ENCODE measurements around the gene ACSS2. TPM values are rescaled to one million over a fixed set of nuclear protein-coding genes. Genes with fewer than 3 reads are reported as not detected.

Gene ACSS2
- total RNA-seq, 2 donors from 2014 or later, result 17.0 to 34.2 TPM

DNA sequence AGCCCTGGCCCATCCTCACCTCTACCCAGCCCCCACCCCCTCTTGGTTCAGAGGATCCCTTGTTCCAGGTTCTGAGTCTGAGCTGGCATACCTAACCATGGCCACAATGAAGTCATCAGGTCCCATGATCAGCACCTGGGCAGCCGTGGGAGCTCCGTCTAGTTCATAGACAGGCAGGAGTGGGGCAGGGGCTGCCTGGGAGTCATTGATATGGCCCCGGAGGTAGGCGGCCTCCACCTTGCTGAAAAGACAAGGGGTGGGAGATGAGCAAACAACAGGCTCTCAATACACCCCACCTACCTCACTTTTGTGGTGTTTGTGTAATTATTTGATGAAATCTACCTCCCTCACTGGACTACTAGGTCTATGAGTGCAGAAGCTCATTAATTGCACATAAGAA lies 24.1 kb upstream of the ACSS2 start:
- Mint-ChIP-seq H3K27me3 (ENCODE audit: insufficient read depth) (no peaks in the 10 kb centered on the region), H3K27ac (no peak overlapping the region), H3K4me3 (no peak overlapping the region), H3K4me1 (no peaks in the 10 kb centered on the region), H3K36me3 (ENCODE audit: low read depth) (peaks cover 43% of the 10 kb centered on the region), H3K9me3 (no peaks in the 10 kb centered on the region)
- no peak for DNase-seq
- Histone ChIP-seq H3K4me1 (ENCODE audit: control insufficient read depth, insufficient read depth, low read length) (no peaks in the 10 kb centered on the region), H3K27ac (ENCODE audit: low read depth, low read length) (no peak overlapping the region), H3K4me3 (ENCODE audit: low read length) (no peak overlapping the region), H3K9ac (ENCODE audit: extremely low read depth, low read length, poor library complexity, severe bottlenecking) (no peak overlapping the region), H3K36me3 (ENCODE audit: control insufficient read depth, insufficient read depth, low read length) (peaks cover 41% of the 10 kb centered on the region), H3K27me3 (ENCODE audit: control insufficient read depth, insufficient read depth, low read length, poor library complexity, severe bottlenecking) (no peaks in the 10 kb centered on the region), H3K9me3 (ENCODE audit: control insufficient read depth, low read length) (no peaks in the 10 kb centered on the region)
- TF ChIP-seq, protein P1, sequence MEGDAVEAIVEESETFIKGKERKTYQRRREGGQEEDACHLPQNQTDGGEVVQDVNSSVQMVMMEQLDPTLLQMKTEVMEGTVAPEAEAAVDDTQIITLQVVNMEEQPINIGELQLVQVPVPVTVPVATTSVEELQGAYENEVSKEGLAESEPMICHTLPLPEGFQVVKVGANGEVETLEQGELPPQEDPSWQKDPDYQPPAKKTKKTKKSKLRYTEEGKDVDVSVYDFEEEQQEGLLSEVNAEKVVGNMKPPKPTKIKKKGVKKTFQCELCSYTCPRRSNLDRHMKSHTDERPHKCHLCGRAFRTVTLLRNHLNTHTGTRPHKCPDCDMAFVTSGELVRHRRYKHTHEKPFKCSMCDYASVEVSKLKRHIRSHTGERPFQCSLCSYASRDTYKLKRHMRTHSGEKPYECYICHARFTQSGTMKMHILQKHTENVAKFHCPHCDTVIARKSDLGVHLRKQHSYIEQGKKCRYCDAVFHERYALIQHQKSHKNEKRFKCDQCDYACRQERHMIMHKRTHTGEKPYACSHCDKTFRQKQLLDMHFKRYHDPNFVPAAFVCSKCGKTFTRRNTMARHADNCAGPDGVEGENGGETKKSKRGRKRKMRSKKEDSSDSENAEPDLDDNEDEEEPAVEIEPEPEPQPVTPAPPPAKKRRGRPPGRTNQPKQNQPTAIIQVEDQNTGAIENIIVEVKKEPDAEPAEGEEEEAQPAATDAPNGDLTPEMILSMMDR (conservative IDR thresholded peaks at IDR 0.05), result no peak
- WGBS, 2 experiments (ENCODE audit: insufficient coverage in 1 of 2, insufficient read length in 1 of 2), result 92% methylated on average over 2 of the region's 4 CpGs; no CpG with 5 or more reads in 1 of the 2 experiments

DNA sequence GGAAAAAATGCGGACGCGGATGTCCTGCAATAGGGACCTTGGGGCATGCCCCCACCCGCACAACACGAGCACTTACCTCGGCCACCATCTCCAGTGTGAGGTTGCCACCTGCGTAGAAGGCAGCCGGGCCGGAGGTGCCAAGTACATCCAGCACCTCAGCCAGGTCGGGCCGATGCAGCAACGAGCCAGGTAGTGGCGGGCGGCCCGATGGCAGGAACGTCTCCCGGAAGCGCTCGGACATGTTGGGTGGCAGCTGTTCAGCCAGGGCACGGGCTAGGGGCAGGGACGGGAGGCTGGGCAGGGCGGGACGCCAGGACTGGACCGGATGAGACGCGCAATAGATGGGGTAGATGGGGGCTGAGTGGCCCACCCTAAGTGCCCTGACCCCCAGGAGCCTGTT lies 17.0 kb upstream of the ACSS2 start:
- Histone ChIP-seq H3K36me3 (ENCODE audit: control insufficient read depth, insufficient read depth, low read length) (peaks cover 27% of the 10 kb centered on the region), H3K27me3 (ENCODE audit: control insufficient read depth, insufficient read depth, low read length, poor library complexity, severe bottlenecking) (no peaks in the 10 kb centered on the region), H3K9me3 (ENCODE audit: control insufficient read depth, low read length) (no peaks in the 10 kb centered on the region), H3K9ac (ENCODE audit: extremely low read depth, low read length, poor library complexity, severe bottlenecking) (no peak overlapping the region), H3K4me3 (ENCODE audit: low read length) (no peak overlapping the region), H3K27ac (ENCODE audit: low read depth, low read length) (no peak overlapping the region), H3K4me1 (ENCODE audit: control insufficient read depth, insufficient read depth, low read length) (no peaks in the 10 kb centered on the region)
- H3K36me3 Mint-ChIP-seq (ENCODE audit: low read depth), result peaks cover 70% of the 10 kb centered on the region
- no peak overlapping the region for H3K27ac Mint-ChIP-seq
- H3K9me3 Mint-ChIP-seq, result no peaks in the 10 kb centered on the region
- no peak overlapping the region for H3K4me3 Mint-ChIP-seq
- H3K4me1 Mint-ChIP-seq, result no peaks in the 10 kb centered on the region
- 95 to 100% methylated on average over 11 to 26 of the region's 26 CpGs for WGBS, 2 experiments (ENCODE audit: insufficient coverage in 1 of 2, insufficient read length in 1 of 2)
- H3K27me3 Mint-ChIP-seq (ENCODE audit: insufficient read depth), result no peaks in the 10 kb centered on the region
- TF ChIP-seq, protein P1 (conservative IDR thresholded peaks at IDR 0.05), result no peak
- no peak for DNase-seq

DNA sequence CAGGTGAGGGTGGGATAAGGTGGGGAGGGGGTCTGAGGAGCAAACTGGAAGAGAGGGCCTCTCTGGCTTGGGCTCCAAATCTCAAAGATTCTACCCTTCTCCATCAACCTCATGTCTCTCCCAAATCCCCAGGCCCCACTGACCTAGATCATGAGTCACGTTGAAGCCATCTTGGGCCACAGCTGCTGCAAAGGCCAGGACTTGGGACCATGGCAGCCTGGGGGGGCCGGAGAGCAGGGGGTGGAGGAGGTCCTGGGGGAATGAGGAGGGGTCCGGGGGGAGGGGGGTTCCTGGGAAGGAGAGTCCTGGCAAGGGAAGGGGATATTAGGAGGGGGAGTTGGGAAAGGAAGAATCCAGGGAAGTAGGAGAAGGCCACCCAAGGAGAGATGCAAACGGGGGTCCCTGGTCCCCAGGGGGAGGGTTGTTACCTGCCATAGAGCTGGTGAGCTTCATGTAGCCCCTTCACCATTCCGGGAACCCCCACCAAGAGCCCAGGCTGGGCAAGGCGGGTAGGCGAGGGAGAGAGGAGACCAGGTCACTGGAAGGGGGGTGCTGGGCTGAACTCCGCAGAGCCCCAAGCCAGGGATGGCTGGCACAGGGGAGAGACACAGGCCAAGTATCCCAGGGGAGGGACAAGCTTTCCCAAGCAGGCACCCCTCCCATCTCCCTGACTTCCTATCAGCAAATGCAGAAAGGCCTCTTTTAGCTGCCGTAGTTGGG lies 16.4 kb upstream of the ACSS2 start:
- no peaks in the 10 kb centered on the region for H3K9me3 Mint-ChIP-seq
- H3K4me3 Mint-ChIP-seq, result no peak overlapping the region
- DNase-seq, result no peak
- Histone ChIP-seq H3K36me3 (ENCODE audit: control insufficient read depth, insufficient read depth, low read length) (peaks cover 22% of the 10 kb centered on the region), H3K4me1 (ENCODE audit: control insufficient read depth, insufficient read depth, low read length) (no peaks in the 10 kb centered on the region), H3K9me3 (ENCODE audit: control insufficient read depth, low read length) (no peaks in the 10 kb centered on the region), H3K27ac (ENCODE audit: low read depth, low read length) (no peak overlapping the region), H3K27me3 (ENCODE audit: control insufficient read depth, insufficient read depth, low read length, poor library complexity, severe bottlenecking) (no peaks in the 10 kb centered on the region), H3K4me3 (ENCODE audit: low read length) (no peak overlapping the region), H3K9ac (ENCODE audit: extremely low read depth, low read length, poor library complexity, severe bottlenecking) (no peak overlapping the region)
- TF ChIP-seq, protein P1 (conservative IDR thresholded peaks at IDR 0.05), result no peak
- H3K27ac Mint-ChIP-seq, result no peak overlapping the region
- peaks cover 65% of the 10 kb centered on the region for H3K36me3 Mint-ChIP-seq (ENCODE audit: low read depth)
- no peaks in the 10 kb centered on the region for H3K4me1 Mint-ChIP-seq
- WGBS, 2 experiments (ENCODE audit: insufficient coverage in 1 of 2, insufficient read length in 1 of 2), result 90 to 100% methylated on average over 2 to 9 of the region's 9 CpGs
- no peaks in the 10 kb centered on the region for H3K27me3 Mint-ChIP-seq (ENCODE audit: insufficient read depth)

All from endodermal cell (in vitro differentiated cells).